Panc1 (cell line): ENCODE measurements around the gene SLC4A11. TPM values are rescaled to one million over a fixed set of nuclear protein-coding genes. Genes with fewer than 3 reads are reported as not detected.

Experiments
- ATAC-seq: fragments of 200-7000 bp; cut with Tn5 transposase; 2 replicates; pipeline ENCODE4 v1.9.1; 2020; ENCODE audit warnings: mild to moderate bottlenecking, moderate library complexity
- BruUV-seq: library from RNA; stranded (reverse); fragments of 400-500 nt; replicated peaks from 2 replicates; lab custom pipeline; 2021; lab: Mats Ljungman, UMichigan
- CTCF ChIA-PET: fragments of 300-600 bp; sonication (Branson Sonifier 250); formaldehyde crosslinking; loops from one replicate; lab custom pipeline; 2022; ENCODE audit warnings: antibody characterized with exemption; lab: Charles Lee
- POLR2A ChIA-PET: fragments of 300-600 bp; sonication (Branson Sonifier 250); formaldehyde crosslinking; loops from one replicate; lab custom pipeline; 2022; ENCODE audit warnings: antibody characterized with exemption; lab: Charles Lee
- DNase-seq: peaks from one replicate; pipeline ENCODE4 v3.0.0-alpha.2; 2010; ENCODE audit warnings: low read depth, low spot score
- H3K27ac ChIP-seq: 2 replicates; pipeline ENCODE4 v1.5.1; 2011; ENCODE audit warnings: mild to moderate bottlenecking, low read length, inconsistent platforms
- H3K27me3 ChIP-seq: fragments of 200-500 bp; sonication (Bioruptor generic); 2 replicates; pipeline ENCODE4 v1.6.0; 2014; ENCODE audit warnings: low read length, inconsistent platforms; ENCODE audit not compliant: control insufficient read depth, insufficient read depth
- H3K36me3 ChIP-seq: fragments of 200-500 bp; sonication (Bioruptor generic); 2 replicates; pipeline ENCODE4 v1.5.1; 2014; ENCODE audit warnings: inconsistent platforms, mild to moderate bottlenecking, low read length, moderate library complexity; ENCODE audit not compliant: control insufficient read depth, insufficient read depth
- H3K4me1 ChIP-seq: 2 replicates; pipeline ENCODE4 v1.5.1; 2011; ENCODE audit warnings: inconsistent platforms, mild to moderate bottlenecking, low read length, moderate library complexity; ENCODE audit not compliant: control insufficient read depth, insufficient read depth
- H3K4me3 ChIP-seq, 2 experiments: 2 replicates each; pipeline ENCODE4 v1.5.1; 2011 to 2012; ENCODE audit warnings: low read depth in 2 of 2, low read length in 2 of 2, mild to moderate bottlenecking in 2 of 2, inconsistent platforms in 1 of 2, moderate library complexity in 1 of 2
- H3K9me3 ChIP-seq: fragments of 200-500 bp; sonication (Bioruptor generic); 2 replicates; pipeline ENCODE4 v1.5.1; 2014; ENCODE audit warnings: low read depth, mild to moderate bottlenecking, inconsistent platforms, low read length, moderate library complexity; ENCODE audit not compliant: control insufficient read depth, insufficient read depth
- POLR2AphosphoS5 ChIP-seq: IDR thresholded peaks from 2 replicates; pipeline ENCODE4 v1.6.1; 2012; ENCODE audit warnings: mild to moderate bottlenecking, low read depth, low read length, moderate library complexity
- REST ChIP-seq, 2 experiments: IDR thresholded peaks; 2 replicates each; pipeline ENCODE4 v1.6.1; 2011 to 2012; ENCODE audit warnings: low read depth in 2 of 2, control low read depth in 1 of 2, low read length in 1 of 2, mild to moderate bottlenecking in 1 of 2, moderate library complexity in 1 of 2; ENCODE audit not compliant: insufficient read depth in 1 of 2
- SIN3A ChIP-seq: IDR thresholded peaks from 2 replicates; pipeline ENCODE4 v1.6.1; 2012; ENCODE audit warnings: low read depth, mild to moderate bottlenecking, low read length, moderate library complexity, borderline replicate concordance; ENCODE audit not compliant: insufficient read depth
- TCF7L2 ChIP-seq: IDR thresholded peaks from 2 replicates; pipeline ENCODE4 v1.6.1; 2011; ENCODE audit warnings: mild to moderate bottlenecking, low read depth, low read length, inconsistent platforms
- in situ Hi-C: cut with HindIII; loops from 2 replicates; pipeline ENCODE4 v1.10.0; 2016; ENCODE audit warnings: low sequenced_read_pairs, low pct_unique_long_range_greater_than_20kb
- intact Hi-C: fragments of 100-400 bp; cut with micrococcal nuclease; formaldehyde crosslinking; loops from one replicate; pipeline ENCODE4 v1.10.0; 2022; ENCODE audit not compliant: unreplicated experiment
- total RNA-seq: library from RNA; stranded (reverse); gene quantifications from one replicate; pipeline ENCODE4 v1.2.1, GENCODE V29; 2021; ENCODE audit not compliant: unreplicated experiment
- TF ChIP-seq, protein P1 (sequence below): fragments of 450-650 bp; IDR thresholded peaks from 2 replicates; pipeline ENCODE4 v1.5.1; 2017; ENCODE audit warnings: mild to moderate bottlenecking

Gene SLC4A11
- total RNA-seq, 1 experiment from 2014 or later = 144 TPM

DNA sequence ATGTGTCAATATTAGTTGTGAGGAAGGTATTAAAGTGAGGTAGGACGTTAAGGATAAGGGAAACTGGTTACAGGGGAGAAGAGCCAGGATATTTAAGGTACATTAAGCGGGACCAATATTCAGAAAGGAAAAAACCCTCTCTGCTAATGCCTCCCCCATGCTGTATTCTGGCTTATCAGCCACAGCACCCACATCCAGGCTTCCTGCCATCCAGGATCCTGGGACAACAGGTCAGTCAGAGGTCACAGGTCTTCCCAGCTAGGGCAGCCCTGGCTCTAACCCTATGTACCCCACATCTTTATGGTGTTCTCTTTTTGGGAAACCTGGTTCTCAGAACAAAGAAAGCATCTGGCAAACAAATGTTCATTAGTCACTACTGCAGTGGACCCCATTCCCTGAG is 39.8 kb downstream of the SLC4A11 start:
- no peaks in the 10 kb centered on the region for H3K27me3 ChIP-seq
- ATAC-seq = no peak
- no peak for DNase-seq
- ChIA-PET CTCF (no interaction called here), POLR2A (no interaction called here)
- no TSS peak for BruUV-seq
- H3K4me1 ChIP-seq = no peaks in the 10 kb centered on the region; the same call in 1 of the 2 replicates
- H3K27ac ChIP-seq = no peak overlapping the region
- intact Hi-C loops (no loop called here), in situ Hi-C loops (no loop called here)
- H3K9me3 ChIP-seq = no peaks in the 10 kb centered on the region
- TF ChIP-seq TCF7L2 (no peak), SIN3A (no peak), REST (IDR thresholded peaks at IDR 0.05; ENCODE audit: insufficient read depth in 1 of 2, low read depth in 2 of 2, low read length in 1 of 2) (no peak), POLR2AphosphoS5 (no peak)
- TF ChIP-seq, protein P1, sequence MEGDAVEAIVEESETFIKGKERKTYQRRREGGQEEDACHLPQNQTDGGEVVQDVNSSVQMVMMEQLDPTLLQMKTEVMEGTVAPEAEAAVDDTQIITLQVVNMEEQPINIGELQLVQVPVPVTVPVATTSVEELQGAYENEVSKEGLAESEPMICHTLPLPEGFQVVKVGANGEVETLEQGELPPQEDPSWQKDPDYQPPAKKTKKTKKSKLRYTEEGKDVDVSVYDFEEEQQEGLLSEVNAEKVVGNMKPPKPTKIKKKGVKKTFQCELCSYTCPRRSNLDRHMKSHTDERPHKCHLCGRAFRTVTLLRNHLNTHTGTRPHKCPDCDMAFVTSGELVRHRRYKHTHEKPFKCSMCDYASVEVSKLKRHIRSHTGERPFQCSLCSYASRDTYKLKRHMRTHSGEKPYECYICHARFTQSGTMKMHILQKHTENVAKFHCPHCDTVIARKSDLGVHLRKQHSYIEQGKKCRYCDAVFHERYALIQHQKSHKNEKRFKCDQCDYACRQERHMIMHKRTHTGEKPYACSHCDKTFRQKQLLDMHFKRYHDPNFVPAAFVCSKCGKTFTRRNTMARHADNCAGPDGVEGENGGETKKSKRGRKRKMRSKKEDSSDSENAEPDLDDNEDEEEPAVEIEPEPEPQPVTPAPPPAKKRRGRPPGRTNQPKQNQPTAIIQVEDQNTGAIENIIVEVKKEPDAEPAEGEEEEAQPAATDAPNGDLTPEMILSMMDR = no peak
- H3K4me3 ChIP-seq = no peak overlapping the region
- H3K36me3 ChIP-seq = peaks cover 3% of the 10 kb centered on the region; the same call in 1 of the 2 replicates

- Histone ChIP-seq H3K27me3 (no peaks in the 10 kb centered on the region), H3K9me3 (no peaks in the 10 kb centered on the region), H3K4me3 (no peak overlapping the region), H3K36me3 (peaks cover 2% of the 10 kb centered on the region; the same call in 1 of the 2 replicates), H3K4me1 (no peaks in the 10 kb centered on the region), H3K27ac (no peak overlapping the region)
- no TSS peak for BruUV-seq
- in situ Hi-C loops (no loop called here), intact Hi-C loops (no loop called here)
- TF ChIP-seq REST (IDR thresholded peaks at IDR 0.05; ENCODE audit: insufficient read depth in 1 of 2, low read depth in 2 of 2, low read length in 1 of 2) = no peak
- no peak for TF ChIP-seq TCF7L2
- TF ChIP-seq SIN3A = no peak
- TF ChIP-seq, protein P1 = no peak
- no peak for TF ChIP-seq POLR2AphosphoS5
- DNase-seq (no peak), ATAC-seq (no peak)
- ChIA-PET POLR2A (no interaction called here), CTCF (no interaction called here)
Measured at GRCh38 chr20:3195590-3196237, 43.3 kb downstream of the SLC4A11 start.
